IgD-negative memory B cell (primary cell): Measurements from ENCODE around the gene CORT. TPM values are rescaled to one million over a fixed set of nuclear protein-coding genes. Genes with fewer than 3 reads are reported as not detected.
A peak's percentile ranks its signal among the peaks of the same experiment; 100 is the strongest.

Experiments used
- H3K27ac Mint-ChIP-seq, 3 donors: one replicate each; pipeline ENCODE4 v1.8.0; 2020 to 2022; ENCODE audit warnings: mild to moderate bottlenecking in 3 of 3, mixed read lengths in 3 of 3, moderate library complexity in 1 of 3
- H3K27me3 Mint-ChIP-seq: one replicate; pipeline ENCODE4 v1.8.0; 2021; ENCODE audit warnings: mixed read lengths
- H3K36me3 Mint-ChIP-seq: one replicate; pipeline ENCODE4 v1.8.0; 2020; ENCODE audit warnings: mild to moderate bottlenecking, mixed read lengths
- H3K4me1 Mint-ChIP-seq, 3 donors: one replicate each; pipeline ENCODE4 v1.8.0; 2020 to 2022; ENCODE audit warnings: mixed read lengths in 3 of 3, mild to moderate bottlenecking in 1 of 3
- H3K4me3 Mint-ChIP-seq, 4 donors: one replicate each; pipeline ENCODE4 v1.8.0; 2020 to 2022; ENCODE audit warnings: mild to moderate bottlenecking in 4 of 4, mixed read lengths in 4 of 4, moderate library complexity in 3 of 4
- H3K9me3 Mint-ChIP-seq, 3 donors: one replicate each; pipeline ENCODE4 v1.8.0; 2020 to 2021; ENCODE audit warnings: mixed read lengths in 3 of 3, mild to moderate bottlenecking in 1 of 3
- polyA plus RNA-seq: library from polyadenylated mRNA; unstranded; fragments of 300-500 nt; fragmentation: Illumina TruSeq; gene quantifications from one replicate; pipeline ENCODE4 v1.2.3, GENCODE V29; 2021

Gene CORT
- polyA plus RNA-seq, 1 donor from 2014 or later = not detected

DNA sequence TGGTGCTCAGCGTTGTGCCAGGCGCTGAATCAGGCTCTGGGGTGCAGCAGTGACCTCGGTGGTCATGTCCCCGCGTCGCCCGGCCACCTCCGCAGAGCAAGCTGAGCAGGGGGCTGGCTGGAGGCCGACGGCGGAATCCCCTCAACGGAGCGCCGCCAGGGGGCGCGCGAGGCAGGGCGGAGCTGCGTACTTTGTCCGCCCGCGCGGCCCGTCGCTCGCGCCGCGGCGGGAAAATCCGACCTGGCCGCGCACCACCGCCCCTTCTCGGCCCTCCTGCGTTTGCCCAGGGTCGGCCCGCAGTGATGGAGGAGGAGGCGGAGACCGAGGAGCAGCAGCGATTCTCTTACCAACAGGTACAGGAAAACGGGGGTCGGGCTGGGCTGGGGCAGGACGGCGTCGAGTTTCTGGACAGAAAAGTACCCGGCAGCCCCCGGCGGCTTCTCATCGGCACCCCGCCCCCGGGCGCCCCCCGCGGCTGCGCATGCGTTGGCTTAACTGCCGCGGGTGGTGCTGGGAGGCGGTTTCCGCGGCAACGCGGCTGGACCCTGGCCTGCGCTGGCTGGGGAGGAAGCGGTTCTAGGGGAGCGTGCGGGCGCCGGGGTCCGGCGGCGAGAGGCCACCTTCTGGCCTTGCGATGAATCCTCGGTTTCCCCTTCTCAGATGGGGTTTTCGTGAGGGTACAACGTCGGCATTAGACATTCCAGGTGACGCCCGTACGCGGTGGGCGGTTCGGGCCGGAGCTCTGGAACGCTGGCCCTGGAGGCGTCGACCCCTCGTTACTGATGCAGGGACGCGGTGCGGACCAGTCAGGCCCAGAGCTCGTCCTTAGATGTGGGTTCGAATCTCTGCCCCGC, 19.4 kb upstream of the CORT start, which contains the start of gene CENPS:
CENPS (plus strand) TSS at position 218 of the 854 bp plus-strand sequence; CDS start at position 303, 85 bp downstream.
- Mint-ChIP-seq H3K27me3 (no peaks in the 10 kb centered on the region), H3K4me3 (peak within 1 kb of the TSS; percentile 89 to 96 (median 92)), H3K27ac (peak within 1 kb of the TSS; percentile 87 to 99 (median 97)), H3K4me1 (peaks cover 18 to 20% (median 19%) of the 10 kb centered on the region in 3 donors), H3K36me3 (no peaks in the 10 kb centered on the region), H3K9me3 (no peaks in the 10 kb centered on the region)

- Mint-ChIP-seq H3K9me3 (no peaks in the 10 kb centered on the region), H3K27me3 (no peaks in the 10 kb centered on the region), H3K4me3 (peak overlapping the region; percentile 89 to 96 (median 92)), H3K4me1 (peaks cover 18 to 20% (median 19%) of the 10 kb centered on the region in 3 donors), H3K27ac (peak overlapping the region; percentile 87 to 99 (median 97)), H3K36me3 (no peaks in the 10 kb centered on the region)
Measured at GRCh38 chr1:10431070-10431730, 18.6 kb upstream of the CORT start.

GRCh38 chr1:10432910-10433700, 16.7 kb upstream of the CORT start:
- Mint-ChIP-seq H3K36me3 (no peaks in the 10 kb centered on the region), H3K27me3 (no peaks in the 10 kb centered on the region), H3K4me3 (peak overlapping the region in 3 of 4 donors; percentile 28 to 90 (median 68)), H3K9me3 (no peaks in the 10 kb centered on the region), H3K27ac (peak overlapping the region; percentile 53 to 97 (median 75)), H3K4me1 (peaks cover 15 to 20% (median 17%) of the 10 kb centered on the region in 3 donors)

DNA sequence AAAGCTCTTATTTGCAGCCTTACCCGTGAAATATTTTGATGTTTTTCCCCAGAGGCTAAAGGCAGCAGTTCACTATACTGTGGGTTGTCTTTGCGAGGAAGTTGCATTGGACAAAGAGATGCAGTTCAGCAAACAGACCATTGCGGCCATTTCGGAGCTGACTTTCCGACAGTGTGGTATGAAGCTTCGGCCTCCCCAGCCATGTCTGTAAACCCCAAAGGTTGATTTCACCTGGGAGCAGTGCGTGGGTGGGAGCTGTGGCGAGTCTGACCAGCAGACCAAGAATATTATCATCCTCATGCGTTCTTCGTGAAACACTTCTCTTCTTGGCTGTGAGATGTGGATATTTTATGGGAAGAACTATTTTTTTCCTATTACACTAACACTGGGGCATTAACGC, 16.0 kb upstream of the CORT start:
- Mint-ChIP-seq H3K27me3 (no peaks in the 10 kb centered on the region), H3K27ac (peak overlapping the region in 2 of 3 donors; percentile 75 to 97), H3K4me3 (peak overlapping the region in 3 of 4 donors; percentile 17 to 90 (median 28)), H3K36me3 (no peaks in the 10 kb centered on the region), H3K9me3 (no peaks in the 10 kb centered on the region), H3K4me1 (peaks cover 15 to 20% (median 17%) of the 10 kb centered on the region in 3 donors)

GRCh38 chr1:10434590-10434989, 15.2 kb upstream of the CORT start:
- no peaks in the 10 kb centered on the region for H3K9me3 Mint-ChIP-seq
- H3K36me3 Mint-ChIP-seq = no peaks in the 10 kb centered on the region
- no peak overlapping the region for H3K27ac Mint-ChIP-seq
- H3K4me3 Mint-ChIP-seq = peak overlapping the region in 1 of 4 donors; percentile 35
- no peaks in the 10 kb centered on the region for H3K27me3 Mint-ChIP-seq
- peaks cover 14 to 20% (median 17%) of the 10 kb centered on the region in 3 donors for H3K4me1 Mint-ChIP-seq

- no peaks in the 10 kb centered on the region for H3K9me3 Mint-ChIP-seq
- H3K4me1 Mint-ChIP-seq = peaks cover 2 to 13% (median 7%) of the 10 kb centered on the region in 3 donors
- no peaks in the 10 kb centered on the region for H3K27me3 Mint-ChIP-seq
- no peak overlapping the region for H3K4me3 Mint-ChIP-seq
- H3K36me3 Mint-ChIP-seq = peaks cover 1% of the 10 kb centered on the region
- no peak overlapping the region for H3K27ac Mint-ChIP-seq
Measured at GRCh38 chr1:10437052-10437451, 12.8 kb upstream of the CORT start.

DNA sequence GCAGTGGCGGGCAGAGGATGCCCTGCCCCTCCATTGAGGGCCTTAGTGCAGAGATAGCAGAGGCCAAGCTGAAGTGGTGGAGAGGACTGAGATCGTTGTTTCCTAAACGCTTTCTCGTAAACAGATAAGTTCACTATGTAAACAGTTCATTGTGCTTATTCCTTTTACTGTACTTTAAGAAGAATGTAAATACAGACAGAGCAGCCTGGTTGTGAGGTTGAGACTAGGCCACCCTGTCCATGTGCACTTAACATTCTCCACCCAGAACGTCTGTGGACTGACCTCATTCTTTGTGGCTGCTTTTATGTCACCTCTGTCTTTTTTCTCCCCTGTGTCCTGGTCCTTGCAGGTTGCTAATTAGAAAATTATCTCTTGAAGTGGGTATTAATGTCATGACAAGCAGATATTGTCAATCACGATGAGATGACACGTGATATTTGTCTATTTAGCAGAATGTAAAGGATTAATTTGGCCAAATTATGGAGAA, 11.1 kb upstream of the CORT start:
- H3K36me3 Mint-ChIP-seq = peaks cover 3% of the 10 kb centered on the region
- no peaks in the 10 kb centered on the region for H3K27me3 Mint-ChIP-seq
- no peaks in the 10 kb centered on the region for H3K9me3 Mint-ChIP-seq
- H3K27ac Mint-ChIP-seq = no peak overlapping the region
- peaks cover 0 to 7% (median 2%) of the 10 kb centered on the region in 3 donors for H3K4me1 Mint-ChIP-seq
- H3K4me3 Mint-ChIP-seq = no peak overlapping the region

GRCh38 chr1:10440305-10440704, 9.5 kb upstream of the CORT start:
- peaks cover 3% of the 10 kb centered on the region for H3K36me3 Mint-ChIP-seq
- no peak overlapping the region for H3K27ac Mint-ChIP-seq
- H3K4me3 Mint-ChIP-seq = peak overlapping the region in 1 of 4 donors; percentile 35
- H3K4me1 Mint-ChIP-seq = no peaks in the 10 kb centered on the region
- H3K27me3 Mint-ChIP-seq = no peaks in the 10 kb centered on the region
- H3K9me3 Mint-ChIP-seq = no peaks in the 10 kb centered on the region

GRCh38 chr1:10440794-10441193, 9.0 kb upstream of the CORT start:
- Mint-ChIP-seq H3K9me3 (no peaks in the 10 kb centered on the region), H3K36me3 (peaks cover 3% of the 10 kb centered on the region), H3K4me3 (no peak overlapping the region), H3K4me1 (no peaks in the 10 kb centered on the region), H3K27ac (no peak overlapping the region), H3K27me3 (no peaks in the 10 kb centered on the region)

DNA sequence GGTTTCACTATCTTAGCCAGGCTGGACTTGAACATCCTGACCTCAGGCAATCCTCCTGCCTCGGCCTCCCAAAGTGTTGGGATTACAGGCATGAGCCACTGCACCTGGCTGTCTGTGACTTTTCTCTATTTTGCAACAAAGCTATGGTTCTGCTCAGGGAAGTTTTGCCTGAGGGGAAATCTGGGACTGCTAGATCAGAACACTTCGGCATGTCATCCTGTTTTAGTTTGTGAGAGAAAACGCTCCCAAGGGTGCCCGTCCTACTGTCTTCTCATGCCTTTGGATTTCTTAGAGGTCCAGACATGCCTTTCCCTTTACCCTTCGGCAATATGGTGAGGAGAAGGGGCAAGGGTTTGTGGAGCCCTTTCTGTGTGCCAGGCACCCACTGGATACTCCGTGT, 5.6 kb upstream of the CORT start:
- H3K4me3 Mint-ChIP-seq = no peak overlapping the region
- H3K27me3 Mint-ChIP-seq = no peaks in the 10 kb centered on the region
- no peaks in the 10 kb centered on the region for H3K4me1 Mint-ChIP-seq
- H3K27ac Mint-ChIP-seq = no peak overlapping the region
- H3K36me3 Mint-ChIP-seq = peaks cover 3% of the 10 kb centered on the region
- H3K9me3 Mint-ChIP-seq = no peaks in the 10 kb centered on the region

DNA sequence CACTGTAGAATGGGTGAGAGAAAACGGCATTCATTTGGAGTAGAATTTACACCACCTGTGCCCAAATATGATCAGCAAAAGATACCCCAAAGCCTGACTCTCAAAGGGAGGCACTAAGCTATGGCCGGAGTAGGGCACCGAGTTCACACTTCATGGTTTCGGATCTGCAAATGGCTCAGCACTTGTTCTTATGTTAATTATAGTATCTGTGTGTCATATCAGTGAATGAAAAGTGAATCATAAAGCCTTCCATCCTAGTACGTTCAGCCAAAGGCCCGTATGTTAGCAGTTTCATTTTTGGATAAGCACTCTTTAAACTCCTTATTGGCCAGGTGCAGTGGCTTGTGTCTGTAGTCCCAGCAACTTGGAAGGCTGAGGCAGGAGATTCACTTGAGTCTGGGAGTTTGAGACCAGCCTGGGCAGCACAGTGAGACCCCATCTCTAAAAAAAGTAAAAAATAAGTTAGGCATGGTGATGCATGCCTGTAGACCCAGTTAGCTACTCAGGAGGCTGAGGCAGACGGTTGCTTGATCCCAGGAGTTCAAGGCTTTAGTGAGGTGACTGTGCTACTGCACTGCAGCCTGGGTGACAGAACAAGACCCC, 4.9 kb upstream of the CORT start:
- H3K27ac Mint-ChIP-seq = no peak overlapping the region
- no peaks in the 10 kb centered on the region for H3K4me1 Mint-ChIP-seq

GRCh38 chr1:10446790-10447422, 2.9 kb upstream of the CORT start:
- Mint-ChIP-seq H3K4me3 (no peak overlapping the region), H3K4me1 (no peaks in the 10 kb centered on the region), H3K27ac (no peak overlapping the region), H3K27me3 (no peaks in the 10 kb centered on the region), H3K9me3 (no peaks in the 10 kb centered on the region), H3K36me3 (peaks cover 3% of the 10 kb centered on the region)

More for the DNA sequence above, 4.9 kb upstream of the CORT start:
- H3K36me3 Mint-ChIP-seq = peaks cover 3% of the 10 kb centered on the region
- H3K4me3 Mint-ChIP-seq = no peak overlapping the region
- no peaks in the 10 kb centered on the region for H3K27me3 Mint-ChIP-seq
- H3K9me3 Mint-ChIP-seq = no peaks in the 10 kb centered on the region

- Mint-ChIP-seq H3K4me3 (no peak overlapping the region), H3K27me3 (no peaks in the 10 kb centered on the region), H3K36me3 (no peaks in the 10 kb centered on the region), H3K9me3 (no peaks in the 10 kb centered on the region), H3K27ac (no peak overlapping the region), H3K4me1 (no peaks in the 10 kb centered on the region)
Measured at GRCh38 chr1:10450156-10450814, 454 bp downstream of the CORT start.
